Measurements from ENCODE around the gene CTNND2.

Gene CTNND2

DNA sequence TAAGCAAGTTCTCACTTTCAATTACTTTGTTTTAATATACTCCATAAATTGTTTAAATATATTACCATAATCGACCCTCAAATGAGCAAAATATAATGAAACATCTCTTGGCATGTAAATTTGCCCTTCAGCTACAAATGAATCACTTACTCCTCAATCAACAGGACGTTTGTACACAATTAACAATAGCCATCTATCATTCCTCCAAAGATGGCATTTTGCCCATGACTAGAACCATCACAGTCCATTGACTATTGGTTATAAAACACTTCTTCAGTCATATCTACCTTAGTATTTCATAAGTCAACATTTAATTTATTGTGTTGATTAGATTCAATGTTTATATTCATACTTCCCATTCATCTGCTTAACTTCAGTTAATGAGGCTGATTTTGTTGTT lies 127.2 kb downstream of the CTNND2 start:
- no peak for DNase-seq

DNA sequence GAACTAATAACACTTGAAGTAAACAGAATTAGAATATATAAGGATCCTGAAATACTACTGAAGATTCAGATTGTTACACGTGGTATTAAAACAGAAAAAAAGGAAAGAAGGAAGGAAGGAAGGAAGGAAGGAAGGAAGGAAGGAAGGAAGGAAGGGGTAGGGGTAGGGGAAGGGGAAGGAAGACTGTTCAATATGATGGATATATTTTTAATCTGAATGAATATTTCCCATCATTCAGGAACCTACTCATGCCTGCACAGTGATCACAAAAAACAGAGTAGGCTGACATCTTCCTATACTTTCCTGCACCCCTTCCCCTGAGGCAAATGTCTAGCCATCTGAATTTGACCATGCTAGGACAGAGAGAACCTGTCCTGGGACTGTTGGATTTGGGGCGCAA lies 133.9 kb downstream of the CTNND2 start:
- DNase-seq = no peak

DNA sequence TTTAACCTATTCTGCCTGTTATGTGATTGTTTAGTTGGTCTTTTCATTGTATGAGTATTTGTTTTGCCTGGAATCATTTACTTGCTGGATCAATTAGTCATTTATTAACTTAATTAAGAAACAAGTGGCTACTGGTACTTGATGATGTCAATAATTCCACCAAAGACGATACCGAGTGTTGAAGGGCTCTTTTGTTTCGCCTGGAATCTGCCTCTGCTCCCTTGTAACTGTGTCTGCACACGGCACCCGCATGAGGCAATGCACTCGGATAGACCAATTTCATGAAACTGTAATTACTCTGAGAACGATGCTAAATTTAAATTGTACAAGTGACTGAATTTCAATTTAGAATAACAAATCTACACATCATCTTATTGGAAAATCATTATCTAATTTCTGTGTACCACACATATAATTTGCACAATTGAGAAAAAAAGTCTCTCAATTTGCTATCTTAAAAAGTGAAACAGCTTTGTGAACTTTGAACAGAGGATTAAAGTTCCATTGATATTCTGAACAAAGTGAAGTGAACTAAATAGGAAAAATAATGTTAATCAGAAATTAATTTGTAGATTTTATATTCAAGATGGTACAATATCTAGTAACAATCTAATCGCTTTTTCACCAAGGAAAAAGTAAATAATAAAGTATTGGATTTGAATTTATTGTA lies 143.2 kb downstream of the CTNND2 start:
- DNase-seq = no peak

DNA sequence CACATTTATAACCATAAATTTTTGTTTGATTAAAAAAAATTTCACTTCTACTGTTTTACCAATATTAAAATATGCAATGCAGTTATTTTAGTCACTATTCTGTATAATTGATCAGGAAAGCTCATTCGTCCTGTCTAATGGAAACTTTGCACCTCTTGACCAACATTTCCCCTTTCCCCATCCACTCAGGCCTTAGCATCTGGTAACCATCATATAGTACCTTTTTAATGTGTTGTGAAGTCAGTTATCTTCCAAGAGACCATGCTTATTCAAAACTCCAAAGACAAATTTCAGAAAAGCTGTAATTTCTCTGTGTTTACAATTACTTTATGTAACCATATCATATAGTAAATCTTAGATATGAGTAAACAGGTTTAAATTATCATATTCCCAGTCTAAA lies 145.9 kb downstream of the CTNND2 start:
- DNase-seq = no peak

DNA sequence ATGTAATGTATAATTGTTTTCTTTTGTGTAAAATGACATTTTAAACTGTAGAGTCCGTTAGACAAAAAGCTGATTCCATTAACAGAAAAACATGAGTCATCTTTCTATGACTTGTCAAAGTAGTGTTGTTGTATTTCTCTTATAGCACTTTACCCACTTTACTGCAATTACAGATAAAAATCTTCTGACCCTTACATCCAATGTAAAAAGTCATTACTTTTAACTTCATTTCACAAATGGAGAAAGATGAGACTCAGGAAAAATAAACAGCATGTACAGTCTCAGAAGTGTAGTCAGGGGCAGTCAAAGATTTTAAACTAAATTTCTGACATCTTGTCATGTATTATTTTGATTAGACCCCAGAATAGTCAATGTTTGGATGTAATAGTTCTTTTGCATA lies 146.6 kb downstream of the CTNND2 start:
- DNase-seq = no peak

DNA sequence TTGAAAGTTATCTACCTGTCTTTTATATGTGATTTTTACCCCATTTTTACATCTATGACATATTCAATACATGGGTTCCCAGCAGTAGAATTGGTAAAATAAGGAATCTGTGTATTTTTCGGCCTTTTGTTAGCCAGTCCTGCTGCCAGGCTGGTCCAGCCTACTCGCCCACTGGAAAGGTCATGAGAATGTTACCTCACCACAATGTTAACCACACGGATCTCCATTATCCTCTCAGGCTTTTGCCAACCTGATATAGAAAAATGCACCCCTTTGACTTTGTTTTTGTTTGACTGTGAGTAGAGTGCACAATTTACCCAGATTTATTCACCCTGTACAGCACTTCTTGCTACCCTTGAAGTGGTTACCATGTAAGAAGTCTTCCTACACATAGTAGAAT lies 167.2 kb downstream of the CTNND2 start:
- no peak for DNase-seq

DNA sequence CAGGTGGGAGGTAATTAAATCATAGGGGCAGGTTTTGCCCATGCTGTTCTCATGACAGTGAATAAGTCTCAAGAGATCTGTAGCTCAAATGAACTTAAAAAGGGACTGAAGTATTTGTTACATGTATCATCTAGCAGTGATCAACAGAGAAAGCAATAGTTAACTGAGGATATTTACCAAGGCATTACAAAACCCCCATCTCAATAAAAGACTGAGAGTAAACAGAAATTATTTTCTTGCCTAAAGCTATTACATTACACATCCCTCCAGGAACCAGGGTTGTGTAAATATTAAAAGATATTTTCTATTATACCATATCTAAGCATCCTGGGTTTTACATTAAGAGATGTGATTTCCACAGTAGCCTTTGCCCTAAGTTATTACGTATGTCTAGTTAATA lies 169.9 kb downstream of the CTNND2 start:
- DNase-seq = no peak

DNA sequence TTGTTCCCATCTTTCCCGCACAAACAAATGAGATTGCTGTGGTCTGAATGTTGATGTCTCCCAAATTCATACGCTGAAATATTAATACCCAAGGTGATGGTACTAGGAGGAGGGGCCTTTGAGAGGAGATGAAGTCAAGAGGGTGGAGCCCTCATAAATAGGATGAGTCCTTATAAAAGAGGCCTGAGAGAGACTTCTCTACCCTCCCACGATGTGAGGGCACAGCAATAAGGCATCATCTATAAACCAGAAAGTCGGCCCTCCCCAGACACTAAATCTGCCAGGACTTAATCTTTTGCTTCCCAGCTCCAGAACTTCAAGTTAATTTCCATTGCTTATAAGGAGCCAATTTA lies 170.4 kb downstream of the CTNND2 start:
- DNase-seq = no peak

DNA sequence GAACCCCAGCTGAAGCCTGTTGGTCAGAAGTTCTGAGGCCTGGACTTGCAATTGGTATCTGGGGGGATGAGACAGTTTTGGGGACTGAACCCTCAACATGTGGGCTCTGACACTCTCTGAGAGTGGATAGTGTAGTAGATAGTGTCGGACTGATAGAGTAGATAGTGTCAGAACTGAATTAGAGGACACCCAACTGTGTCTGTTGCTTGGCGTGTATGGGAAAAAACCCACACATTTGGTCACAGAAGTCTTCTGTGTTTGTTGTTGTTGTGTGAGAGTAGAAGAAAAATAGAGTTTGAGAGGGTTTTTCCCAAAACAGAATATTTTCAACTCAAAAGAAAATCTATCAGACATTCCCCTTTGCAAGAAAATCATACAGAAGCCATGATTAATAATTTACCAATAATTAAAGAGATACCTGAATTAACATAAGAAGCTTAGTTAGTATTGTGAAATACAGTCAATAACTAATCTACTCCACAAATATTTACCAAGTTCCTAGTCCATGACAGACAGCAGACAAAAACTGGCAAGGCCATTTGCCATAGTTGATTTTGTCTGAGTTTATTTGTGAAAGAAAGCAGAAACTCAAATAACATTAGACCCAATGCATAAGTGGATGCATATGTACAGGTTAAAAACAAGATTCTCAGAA lies 170.9 kb downstream of the CTNND2 start:
- no peak for DNase-seq

DNA sequence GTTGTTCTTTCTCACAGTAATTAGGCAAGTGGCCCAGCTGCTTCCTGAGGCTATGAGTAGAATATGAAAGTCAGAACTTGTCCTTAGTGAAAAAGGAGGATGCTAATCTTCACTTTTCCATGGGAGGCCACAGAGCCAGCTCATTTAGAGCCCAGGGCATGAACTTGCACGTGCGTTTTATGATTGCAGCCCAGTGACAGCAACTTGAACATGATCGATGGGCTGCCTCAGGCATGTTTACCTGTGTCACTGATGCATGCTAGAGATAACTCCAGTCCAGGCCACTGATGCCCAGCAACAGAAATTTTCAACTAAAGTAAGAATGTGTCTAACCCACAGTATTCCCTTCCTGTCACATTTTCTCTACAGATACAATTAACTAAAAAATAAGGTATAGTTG lies 179.3 kb downstream of the CTNND2 start:
- no peak for DNase-seq

DNA sequence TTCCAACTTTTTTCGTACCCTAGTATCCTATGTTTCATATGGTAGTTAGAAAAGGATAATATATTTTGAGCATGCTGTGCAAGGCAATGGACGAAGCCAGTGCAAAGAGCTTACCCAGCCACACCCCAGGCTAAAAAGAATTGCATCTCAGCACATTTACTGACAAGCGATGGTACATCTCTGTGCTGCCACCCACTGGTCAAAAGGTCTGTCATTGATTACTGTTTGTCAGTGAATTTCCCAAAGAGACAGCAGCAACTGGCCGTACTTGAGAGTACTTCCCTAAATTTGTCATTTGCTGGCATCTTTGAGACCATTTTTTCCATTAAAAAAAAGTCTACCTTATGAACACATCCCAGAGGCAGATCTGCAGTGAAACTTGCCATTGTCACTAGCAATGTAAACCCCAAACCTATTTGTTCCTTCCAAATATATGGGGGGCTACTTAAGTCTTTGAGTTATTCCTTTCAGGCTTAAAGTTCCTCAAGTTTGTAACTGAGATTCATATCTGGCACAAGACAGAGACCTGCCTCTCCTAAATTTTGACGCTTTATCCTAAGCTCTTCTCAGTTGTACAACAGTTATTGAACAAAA lies 184.3 kb downstream of the CTNND2 start:
- no peak for DNase-seq

DNA sequence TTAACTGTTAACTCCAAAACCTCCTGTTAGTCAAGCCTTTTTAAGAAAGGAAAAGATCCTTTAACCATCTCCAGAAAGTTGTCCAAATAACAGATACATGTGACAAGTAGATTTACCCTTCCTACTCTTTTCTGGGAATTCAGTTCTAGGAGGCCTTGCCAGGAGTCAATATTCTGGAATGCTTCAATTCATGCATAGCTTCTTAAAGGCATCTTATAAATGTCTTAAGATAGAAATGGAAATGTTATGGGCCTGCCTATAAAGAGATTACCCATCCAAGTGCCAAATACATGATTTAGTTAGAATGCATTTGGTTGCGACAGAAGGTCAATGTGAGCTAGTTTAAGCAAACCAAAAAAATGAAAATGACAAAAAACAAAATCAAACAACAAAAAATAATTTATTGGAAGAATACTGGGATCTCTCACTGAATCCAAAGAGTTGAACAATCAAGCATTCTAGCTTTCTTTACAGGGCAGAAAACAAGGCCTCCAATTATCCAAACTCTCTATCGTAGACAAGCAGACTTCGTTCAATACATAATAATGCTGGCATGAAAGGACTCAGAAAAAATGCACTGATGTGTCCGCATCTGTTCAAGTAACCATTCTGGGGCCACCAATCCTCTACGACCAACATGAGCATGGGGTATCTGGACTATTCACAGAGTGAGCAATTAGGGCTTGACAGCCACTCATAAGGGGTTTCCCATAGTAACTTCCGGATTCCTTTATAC lies 188.6 kb downstream of the CTNND2 start:
- no peak for DNase-seq

DNA sequence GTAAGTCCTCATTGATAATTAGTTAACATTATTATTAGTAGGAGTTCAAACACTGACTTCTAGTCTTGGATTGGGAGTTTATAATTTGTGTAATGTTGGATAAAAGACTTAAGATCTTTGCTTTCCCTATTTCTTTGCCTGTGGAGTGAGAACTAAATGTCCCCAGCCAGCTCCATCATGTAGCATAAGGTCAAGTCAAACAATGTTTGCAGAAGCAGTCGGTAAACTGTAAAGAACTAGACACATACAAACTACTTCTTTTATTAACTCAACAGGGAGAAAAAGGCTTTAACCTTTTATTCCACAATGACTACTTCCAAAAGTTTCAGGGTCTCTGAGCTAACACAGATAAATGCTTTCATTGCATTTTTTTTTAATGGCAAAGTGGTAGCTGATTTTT lies 192.3 kb downstream of the CTNND2 start:
- DNase-seq = no peak

DNA sequence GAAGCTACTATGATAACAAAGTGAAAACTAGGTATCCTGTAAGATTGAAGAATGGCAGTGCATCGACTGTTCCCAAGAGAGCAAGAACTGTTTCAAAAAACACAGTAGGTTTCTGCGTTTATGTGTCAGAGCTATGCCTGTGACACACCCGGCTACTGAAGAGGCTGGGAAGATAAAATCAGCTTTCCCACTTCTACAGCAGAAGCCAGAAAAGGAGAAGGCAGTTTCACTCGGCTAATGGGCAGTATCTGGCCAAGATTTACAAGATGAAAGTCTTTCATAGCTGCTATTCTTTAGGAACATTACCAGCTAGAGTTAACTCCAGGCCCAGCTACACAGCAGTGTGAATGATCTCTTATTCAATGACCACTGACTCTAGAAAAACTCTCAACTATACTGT lies 195.2 kb downstream of the CTNND2 start:
- DNase-seq = no peak

DNA sequence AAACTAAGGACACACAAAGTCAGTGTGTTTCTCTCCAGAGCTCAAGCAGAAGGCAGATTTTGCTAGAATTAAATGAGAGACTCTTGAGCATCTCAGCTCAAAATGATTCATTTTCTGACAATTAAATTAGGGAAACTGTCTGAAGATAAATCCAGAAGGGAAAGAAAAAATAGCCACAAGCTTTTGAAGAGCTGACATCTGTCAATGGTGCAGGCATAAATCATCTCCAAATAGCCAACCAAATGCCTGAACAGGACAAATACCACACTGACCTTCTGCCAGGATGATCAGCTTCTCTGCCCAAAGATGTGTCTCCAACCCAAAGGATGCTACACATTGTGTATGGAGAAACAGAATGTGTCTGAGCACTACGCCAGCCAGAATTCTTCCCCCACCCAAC lies 199.3 kb downstream of the CTNND2 start:
- DNase-seq = no peak

DNA sequence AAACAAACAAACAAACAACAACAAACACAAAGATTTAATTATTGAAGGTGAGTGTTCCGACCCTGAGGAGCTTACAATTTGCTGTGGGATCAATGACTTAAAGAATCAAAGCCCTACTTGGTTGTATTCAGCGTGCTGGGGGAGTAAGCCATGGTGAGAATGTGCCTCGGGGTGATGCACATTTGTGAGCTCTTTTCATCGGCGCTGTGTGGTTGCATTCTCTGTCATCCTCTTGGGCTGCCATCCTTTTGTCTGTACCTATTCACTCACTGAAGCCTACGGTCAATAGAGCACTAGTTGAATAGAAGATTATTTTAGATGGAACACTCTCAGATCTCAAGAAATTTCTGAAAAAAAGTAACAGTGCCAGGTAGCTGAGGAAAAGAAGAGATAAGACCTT lies 203.9 kb downstream of the CTNND2 start:
- DNase-seq = no peak

DNA sequence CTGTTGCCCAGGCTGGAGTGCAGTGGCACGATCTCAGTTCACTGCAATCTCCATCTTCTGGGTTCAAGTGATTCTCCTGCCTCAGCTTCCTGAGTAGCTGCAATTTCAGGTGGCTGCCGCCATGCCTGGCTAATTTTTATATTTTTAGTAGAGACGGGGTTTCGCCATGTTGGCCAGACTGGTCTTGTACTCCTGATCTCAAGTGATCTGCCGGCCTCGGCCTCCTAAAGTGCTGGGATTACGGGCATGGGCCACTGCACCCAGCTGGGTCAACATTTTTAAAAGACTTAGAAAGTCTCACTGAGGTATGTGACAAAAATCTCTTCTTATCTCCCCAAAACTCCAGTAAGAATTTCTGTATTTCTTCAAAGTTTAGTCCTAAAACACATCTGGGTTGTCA lies 211.6 kb downstream of the CTNND2 start:
- no peak for DNase-seq

DNA sequence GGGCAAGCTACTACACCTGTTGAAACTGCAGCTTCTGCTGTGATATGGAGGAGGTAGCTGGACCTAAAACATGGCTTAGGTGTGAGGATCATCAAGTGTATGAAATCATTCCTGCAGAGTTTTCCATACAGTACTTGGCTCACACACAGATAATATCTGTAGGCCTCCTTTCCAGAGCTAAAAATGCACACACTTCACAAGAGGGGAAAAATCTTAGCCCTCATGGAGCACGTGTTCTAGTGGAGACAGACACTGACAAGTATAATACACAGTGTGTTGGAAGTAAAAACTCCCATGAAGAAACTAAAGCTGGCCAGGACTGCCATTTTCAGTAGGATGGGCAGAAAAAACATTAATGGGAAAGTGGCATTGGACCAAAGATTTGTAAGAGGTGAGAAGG lies 216.7 kb downstream of the CTNND2 start:
- no peak for DNase-seq

DNA sequence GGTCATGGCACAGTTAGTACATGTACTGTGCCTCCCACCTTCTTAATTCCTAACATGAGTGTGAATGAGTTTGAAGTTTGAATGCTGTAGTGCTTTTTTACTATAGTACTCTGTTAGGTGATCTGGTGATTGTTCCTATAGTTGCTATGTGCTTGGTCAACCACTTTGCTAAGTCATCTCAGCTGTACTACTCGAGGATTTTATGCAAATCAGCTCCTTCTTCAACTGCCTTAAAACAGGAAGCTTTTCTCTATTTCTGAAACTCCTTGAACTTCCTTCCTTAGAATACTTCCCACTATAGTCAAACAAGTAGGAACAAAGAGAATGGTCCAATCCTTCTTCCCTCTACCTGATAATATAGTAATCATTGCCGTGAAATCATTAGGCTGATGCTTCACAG lies 219.6 kb downstream of the CTNND2 start:
- DNase-seq = no peak

DNA sequence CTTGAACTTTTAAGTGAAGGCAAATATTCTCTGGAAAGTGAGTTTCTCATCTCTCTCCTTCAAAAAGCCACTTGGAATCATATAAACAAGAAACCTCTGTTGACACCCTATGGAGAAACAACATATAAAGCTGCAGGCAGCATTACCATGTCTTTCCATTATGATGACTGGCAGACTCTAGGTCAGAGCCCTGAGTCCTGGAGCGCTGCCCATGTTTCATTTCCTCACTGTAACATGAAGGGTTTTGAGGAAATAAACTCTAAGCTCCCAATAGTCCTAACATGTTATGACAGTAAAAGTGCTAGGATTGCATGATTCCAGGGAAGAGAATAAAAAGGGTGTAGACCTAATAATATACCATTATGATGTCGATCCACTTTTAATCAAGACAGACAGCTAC lies 220.6 kb downstream of the CTNND2 start:
- no peak for DNase-seq

DNA sequence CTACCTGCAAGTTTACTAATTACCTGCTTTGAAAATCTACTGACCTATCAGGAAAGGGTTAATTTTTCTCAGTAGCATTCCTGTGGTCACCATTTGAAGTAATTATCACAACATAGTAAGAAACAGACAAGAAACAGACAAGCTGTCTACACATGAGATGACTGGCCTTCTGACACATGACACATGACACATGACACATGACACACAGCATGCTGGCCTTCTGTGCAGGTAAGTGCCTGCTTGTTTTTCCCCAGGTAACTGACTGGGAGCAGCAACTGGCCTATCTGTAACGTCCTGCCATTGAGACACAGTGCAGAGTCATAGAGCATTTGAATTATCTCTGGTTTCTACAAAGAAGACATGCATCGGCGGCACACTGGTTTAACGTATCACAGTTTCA lies 222.4 kb downstream of the CTNND2 start:
- no peak for DNase-seq

DNA sequence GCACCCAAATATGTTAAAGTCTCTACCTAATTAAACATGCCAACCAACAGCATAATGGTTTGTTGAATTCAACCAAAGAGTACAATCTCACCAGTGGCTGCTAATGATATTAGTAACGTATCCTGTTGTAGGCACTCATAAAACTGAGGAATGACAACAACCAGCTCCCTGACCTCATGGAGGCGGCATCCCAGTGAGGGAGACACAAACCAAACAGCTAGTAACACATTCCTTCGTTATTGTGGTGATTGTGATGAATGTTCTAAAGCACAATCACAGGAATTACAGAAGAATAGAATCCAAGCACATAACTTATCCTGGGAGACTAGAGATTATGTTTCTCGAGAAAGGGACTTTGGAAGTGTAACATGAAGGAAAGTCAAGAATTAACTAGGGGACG lies 224.6 kb downstream of the CTNND2 start:
- no peak for DNase-seq

DNA sequence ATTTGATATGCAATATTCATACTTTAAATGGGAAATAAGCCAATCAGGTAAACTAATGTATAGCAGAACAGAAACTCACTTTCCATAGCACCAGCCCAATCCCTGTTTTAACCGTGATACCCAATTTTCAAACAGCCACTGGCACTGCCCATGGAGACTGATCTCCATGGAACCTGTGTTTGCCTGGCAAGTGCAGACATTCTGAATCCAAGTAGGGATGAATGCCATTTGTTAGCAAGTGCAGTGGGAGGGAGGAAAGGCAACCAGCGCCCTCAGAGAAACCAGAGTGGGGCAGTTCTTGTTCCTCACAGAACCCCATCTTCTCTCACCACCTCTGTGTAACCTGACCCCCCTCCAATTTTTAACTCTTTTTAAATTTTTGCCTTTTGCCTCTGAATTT lies 229.1 kb downstream of the CTNND2 start:
- DNase-seq = no peak
